Occipital lobe (tissue), 2 donors: ENCODE results near the gene FOXP1. TPM values are rescaled to one million over a fixed set of nuclear protein-coding genes. Genes with fewer than 3 reads are reported as not detected.
"Not testable (repeated sequence)": the region's sequence is repeated elsewhere in the genome, so short reads cannot be mapped to it uniquely, and the experiment has no call there.

Source experiments
- DNase-seq: peaks from one replicate; lab custom pipeline; 2025; lab: John Stamatoyannopoulos, UW
- total RNA-seq: library from RNA; depleted of rRNA; stranded (reverse); fragments of >200 nt; gene quantifications from one replicate; pipeline ENCODE4 v1.2.3, GENCODE V29; 2014

FOXP1 gene
- total RNA-seq, 1 donor from 2014 or later, result 168 TPM

GRCh38 chr3:71453822-71454511, 129.6 kb downstream of the FOXP1 start:
- no peak for DNase-seq

GRCh38 chr3:71453319-71453718, 130.2 kb downstream of the FOXP1 start:
- DNase-seq, result no peak

- DNase-seq, result no peak
Measured at GRCh38 chr3:71451812-71452211, 131.7 kb downstream of the FOXP1 start.

GRCh38 chr3:71451060-71451459, 132.5 kb downstream of the FOXP1 start:
- DNase-seq, result no peak

- DNase-seq, result no peak
Measured at GRCh38 chr3:71450162-71450561, 133.4 kb downstream of the FOXP1 start.

- no peak for DNase-seq
Measured at GRCh38 chr3:71447803-71448202, 135.7 kb downstream of the FOXP1 start.

GRCh38 chr3:71447197-71447596, 136.3 kb downstream of the FOXP1 start:
- no peak for DNase-seq

GRCh38 chr3:71446734-71447133, 136.8 kb downstream of the FOXP1 start:
- no peak for DNase-seq

GRCh38 chr3:71446260-71446659, 137.3 kb downstream of the FOXP1 start:
- no peak for DNase-seq

GRCh38 chr3:71444861-71445259, 138.7 kb downstream of the FOXP1 start:
- DNase-seq, result no peak

GRCh38 chr3:71444028-71444860, 139.3 kb downstream of the FOXP1 start:
- no peak for DNase-seq

- DNase-seq, result no peak
Measured at GRCh38 chr3:71443332-71443731, 140.2 kb downstream of the FOXP1 start.

GRCh38 chr3:71442652-71443042, 140.9 kb downstream of the FOXP1 start:
- no peak for DNase-seq

GRCh38 chr3:71441925-71442651, 141.4 kb downstream of the FOXP1 start:
- no peak for DNase-seq

GRCh38 chr3:71441217-71441924, 142.2 kb downstream of the FOXP1 start:
- no peak for DNase-seq

- DNase-seq, result no peak
Measured at GRCh38 chr3:71438904-71439303, 144.6 kb downstream of the FOXP1 start.

- no peak for DNase-seq
Measured at GRCh38 chr3:71438071-71438685, 145.3 kb downstream of the FOXP1 start.

GRCh38 chr3:71436337-71436736, 147.2 kb downstream of the FOXP1 start:
- DNase-seq, result no peak

GRCh38 chr3:71435836-71436235, 147.7 kb downstream of the FOXP1 start:
- DNase-seq, result not testable (repeated sequence)

- DNase-seq, result no peak
Measured at GRCh38 chr3:71433631-71434030, 149.9 kb downstream of the FOXP1 start.
